Measurements from ENCODE around the gene CLSTN3.

DNA sequence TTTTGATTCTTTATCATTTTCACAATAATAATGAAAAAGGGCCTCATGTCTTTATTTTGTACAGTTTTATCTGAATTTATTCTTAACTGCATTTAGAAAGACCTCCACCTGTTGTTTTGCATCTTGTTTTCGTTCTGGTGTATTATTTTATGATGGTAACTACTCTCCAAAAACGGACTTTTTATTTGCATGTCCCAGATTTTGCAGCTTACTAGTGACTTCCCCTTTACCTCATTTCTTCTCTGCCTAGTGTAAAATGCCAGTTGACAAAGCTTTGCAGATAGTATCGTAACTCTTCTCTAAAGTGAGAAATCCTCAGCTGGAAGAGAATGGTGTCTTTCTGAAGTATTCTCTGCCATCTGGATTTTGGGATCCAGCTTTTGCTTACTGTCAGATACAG is 76.5 kb downstream of the CLSTN3 start:
- TF ChIP-seq EP300 (IDR thresholded peaks at IDR 0.05), result no peak
- TF ChIP-seq, protein P1, sequence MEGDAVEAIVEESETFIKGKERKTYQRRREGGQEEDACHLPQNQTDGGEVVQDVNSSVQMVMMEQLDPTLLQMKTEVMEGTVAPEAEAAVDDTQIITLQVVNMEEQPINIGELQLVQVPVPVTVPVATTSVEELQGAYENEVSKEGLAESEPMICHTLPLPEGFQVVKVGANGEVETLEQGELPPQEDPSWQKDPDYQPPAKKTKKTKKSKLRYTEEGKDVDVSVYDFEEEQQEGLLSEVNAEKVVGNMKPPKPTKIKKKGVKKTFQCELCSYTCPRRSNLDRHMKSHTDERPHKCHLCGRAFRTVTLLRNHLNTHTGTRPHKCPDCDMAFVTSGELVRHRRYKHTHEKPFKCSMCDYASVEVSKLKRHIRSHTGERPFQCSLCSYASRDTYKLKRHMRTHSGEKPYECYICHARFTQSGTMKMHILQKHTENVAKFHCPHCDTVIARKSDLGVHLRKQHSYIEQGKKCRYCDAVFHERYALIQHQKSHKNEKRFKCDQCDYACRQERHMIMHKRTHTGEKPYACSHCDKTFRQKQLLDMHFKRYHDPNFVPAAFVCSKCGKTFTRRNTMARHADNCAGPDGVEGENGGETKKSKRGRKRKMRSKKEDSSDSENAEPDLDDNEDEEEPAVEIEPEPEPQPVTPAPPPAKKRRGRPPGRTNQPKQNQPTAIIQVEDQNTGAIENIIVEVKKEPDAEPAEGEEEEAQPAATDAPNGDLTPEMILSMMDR (IDR thresholded peaks at IDR 0.05), result no peak

All from ovary (tissue), 3 donors.